ENCODE data around the gene MISFA.
"Not testable (repeated sequence)": the region's sequence is repeated elsewhere in the genome, so short reads cannot be mapped to it uniquely, and the experiment has no call there.

Gene MISFA

DNA sequence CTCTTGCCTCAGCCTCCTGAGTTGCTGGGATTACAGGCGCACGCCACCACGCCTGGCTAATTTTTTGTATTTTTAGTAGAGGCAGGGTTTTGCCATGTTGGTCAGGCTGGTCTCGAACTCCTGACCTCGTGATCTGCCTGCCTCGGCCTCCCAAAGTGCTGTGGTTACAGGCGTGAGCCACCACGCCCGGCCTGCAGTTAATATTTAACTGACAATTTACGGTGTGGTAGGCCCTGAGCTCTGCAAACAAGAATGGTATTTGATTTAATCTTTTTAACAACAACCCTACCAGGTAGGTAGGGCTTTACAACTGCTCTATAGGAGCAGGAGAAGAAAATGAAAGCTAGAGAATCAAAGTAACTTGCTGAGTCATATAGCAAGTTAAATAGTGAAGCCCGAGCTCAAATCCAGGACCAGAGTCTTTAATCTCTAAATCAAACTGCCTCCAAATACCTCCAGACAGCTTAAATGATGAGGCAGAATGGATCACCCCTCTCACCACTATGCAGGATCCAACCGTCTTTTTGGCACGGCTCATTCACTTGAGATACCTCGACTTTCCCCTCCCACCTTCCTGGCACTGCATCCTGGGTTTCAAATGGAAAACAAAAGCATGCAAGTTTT lies 20.5 kb upstream of the MISFA start:
- no peak for DNase-seq (ENCODE audit: low read depth)
- no peak overlapping the region for H3K4me3 ChIP-seq (replicated peaks; ENCODE audit: low read depth, low read length)
- TF ChIP-seq, protein P1, sequence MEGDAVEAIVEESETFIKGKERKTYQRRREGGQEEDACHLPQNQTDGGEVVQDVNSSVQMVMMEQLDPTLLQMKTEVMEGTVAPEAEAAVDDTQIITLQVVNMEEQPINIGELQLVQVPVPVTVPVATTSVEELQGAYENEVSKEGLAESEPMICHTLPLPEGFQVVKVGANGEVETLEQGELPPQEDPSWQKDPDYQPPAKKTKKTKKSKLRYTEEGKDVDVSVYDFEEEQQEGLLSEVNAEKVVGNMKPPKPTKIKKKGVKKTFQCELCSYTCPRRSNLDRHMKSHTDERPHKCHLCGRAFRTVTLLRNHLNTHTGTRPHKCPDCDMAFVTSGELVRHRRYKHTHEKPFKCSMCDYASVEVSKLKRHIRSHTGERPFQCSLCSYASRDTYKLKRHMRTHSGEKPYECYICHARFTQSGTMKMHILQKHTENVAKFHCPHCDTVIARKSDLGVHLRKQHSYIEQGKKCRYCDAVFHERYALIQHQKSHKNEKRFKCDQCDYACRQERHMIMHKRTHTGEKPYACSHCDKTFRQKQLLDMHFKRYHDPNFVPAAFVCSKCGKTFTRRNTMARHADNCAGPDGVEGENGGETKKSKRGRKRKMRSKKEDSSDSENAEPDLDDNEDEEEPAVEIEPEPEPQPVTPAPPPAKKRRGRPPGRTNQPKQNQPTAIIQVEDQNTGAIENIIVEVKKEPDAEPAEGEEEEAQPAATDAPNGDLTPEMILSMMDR (IDR thresholded peaks at IDR 0.05; ENCODE audit: low read length, missing control alignments) = no peak

- no peak overlapping the region for H3K4me3 ChIP-seq (replicated peaks; ENCODE audit: low read depth, low read length)
- no peak for DNase-seq (ENCODE audit: low read depth)
- TF ChIP-seq, protein P1 (IDR thresholded peaks at IDR 0.05; ENCODE audit: low read length, missing control alignments) = no peak
Measured at GRCh38 chr11:18580113-18580766, 19.3 kb upstream of the MISFA start.

- H3K4me3 ChIP-seq (replicated peaks; ENCODE audit: low read depth, low read length) = no peak overlapping the region
- DNase-seq (ENCODE audit: low read depth) = no peak
- TF ChIP-seq, protein P1 (IDR thresholded peaks at IDR 0.05; ENCODE audit: low read length, missing control alignments) = no peak
Measured at GRCh38 chr11:18581825-18582224, 17.8 kb upstream of the MISFA start.

GRCh38 chr11:18588297-18589252 lies 11.0 kb upstream of the MISFA start, which contains the start of gene UEVLD:
Gene UEVLD (minus strand): TSS chr11:18588734. CDS start chr11:18588654, 80 bp downstream.
- H3K4me3 ChIP-seq (replicated peaks; ENCODE audit: low read depth, low read length) = peak within 1 kb of the TSS; percentile 82
- TF ChIP-seq, protein P1 (IDR thresholded peaks at IDR 0.05; ENCODE audit: low read length, missing control alignments) = no peak
- DNase-seq (ENCODE audit: low read depth) = peak; percentile 90

- H3K4me3 ChIP-seq (replicated peaks; ENCODE audit: low read depth, low read length) = no peak overlapping the region
- TF ChIP-seq, protein P1 (IDR thresholded peaks at IDR 0.05; ENCODE audit: low read length, missing control alignments) = no peak
- DNase-seq (ENCODE audit: low read depth) = no peak
Measured at GRCh38 chr11:18590571-18590970, 9.0 kb upstream of the MISFA start.

DNA sequence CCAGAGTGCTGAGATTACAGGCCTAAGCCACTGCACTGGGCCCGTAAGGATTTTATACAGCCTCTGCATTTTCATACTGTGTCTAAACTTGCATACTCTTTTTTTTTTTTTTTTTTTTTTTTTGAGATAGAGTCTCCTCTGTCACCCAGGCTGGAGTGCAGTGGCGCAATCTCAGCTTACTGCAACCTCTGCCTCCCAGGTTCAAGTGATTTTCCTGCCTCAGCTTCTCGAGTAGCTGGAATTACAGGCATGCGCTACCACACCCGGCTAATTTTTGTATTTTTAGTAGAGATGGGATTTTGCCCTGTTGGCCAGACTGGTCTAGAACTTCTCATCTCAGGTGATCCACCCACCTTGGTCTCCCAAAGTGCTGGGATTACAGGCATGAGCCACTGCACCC lies 5.5 kb upstream of the MISFA start:
- not testable (repeated sequence) for DNase-seq (ENCODE audit: low read depth); H3K4me3 ChIP-seq (replicated peaks; ENCODE audit: low read depth, low read length)

All from fibroblast of pulmonary artery (primary cell).